Measurements from ENCODE around the gene VENTX. TPM values are rescaled to one million over a fixed set of nuclear protein-coding genes. Genes with fewer than 3 reads are reported as not detected.

Gene VENTX
- polyA plus RNA-seq, 4 donors, result 0.10 to 0.34 (median 0.23) TPM

- no peak for DNase-seq (ENCODE audit: low read depth in 4 of 4, low spot score in 3 of 4)
These were observed 36.3 kb upstream of the VENTX start for GRCh38 chr10:133201151-133201947.

GRCh38 chr10:133201948-133202725 is 35.5 kb upstream of the VENTX start:
- DNase-seq (ENCODE audit: low read depth in 4 of 4, low spot score in 3 of 4), result no peak

- no peak for DNase-seq (ENCODE audit: low read depth in 4 of 4, low spot score in 3 of 4)
These were observed 34.6 kb upstream of the VENTX start for GRCh38 chr10:133202778-133203651.

GRCh38 chr10:133203652-133204195 is 33.9 kb upstream of the VENTX start:
- no peak for DNase-seq (ENCODE audit: low read depth in 4 of 4, low spot score in 3 of 4)

- no peak for DNase-seq (ENCODE audit: low read depth in 4 of 4, low spot score in 3 of 4)
These were observed 33.2 kb upstream of the VENTX start for GRCh38 chr10:133204226-133205015.

- no peak for DNase-seq (ENCODE audit: low read depth in 4 of 4, low spot score in 3 of 4)
These were observed 32.5 kb upstream of the VENTX start for GRCh38 chr10:133205146-133205545.

GRCh38 chr10:133206356-133207040 is 31.2 kb upstream of the VENTX start:
- DNase-seq (ENCODE audit: low read depth in 4 of 4, low spot score in 3 of 4), result no peak

- no peak for DNase-seq (ENCODE audit: low read depth in 4 of 4, low spot score in 3 of 4)
These were observed 30.5 kb upstream of the VENTX start for GRCh38 chr10:133207041-133207600.

- DNase-seq (ENCODE audit: low read depth in 4 of 4, low spot score in 3 of 4), result no peak
These were observed 30.0 kb upstream of the VENTX start for GRCh38 chr10:133207627-133208026.

GRCh38 chr10:133208466-133208865 is 29.2 kb upstream of the VENTX start:
- DNase-seq (ENCODE audit: low read depth in 4 of 4, low spot score in 3 of 4), result no peak

- DNase-seq (ENCODE audit: low read depth in 4 of 4, low spot score in 3 of 4), result no peak
These were observed 28.5 kb upstream of the VENTX start for GRCh38 chr10:133209117-133209516.

GRCh38 chr10:133209641-133210040 is 28.0 kb upstream of the VENTX start:
- no peak for DNase-seq (ENCODE audit: low read depth in 4 of 4, low spot score in 3 of 4)

GRCh38 chr10:133210398-133211140 is 27.1 kb upstream of the VENTX start:
- no peak for DNase-seq (ENCODE audit: low read depth in 4 of 4, low spot score in 3 of 4)

- no peak for DNase-seq (ENCODE audit: low read depth in 4 of 4, low spot score in 3 of 4)
These were observed 26.4 kb upstream of the VENTX start for GRCh38 chr10:133211141-133211830.

- DNase-seq (ENCODE audit: low read depth in 4 of 4, low spot score in 3 of 4), result no peak
These were observed 25.4 kb upstream of the VENTX start for GRCh38 chr10:133211959-133212852.

- DNase-seq (ENCODE audit: low read depth in 4 of 4, low spot score in 3 of 4), result no peak
These were observed 24.7 kb upstream of the VENTX start for GRCh38 chr10:133212853-133213494.

All from left renal pelvis (tissue), 4 donors.